GM19099 (cell line): ENCODE data around the gene KRTAP1-5.
"Not testable (repeated sequence)": the region's sequence is repeated elsewhere in the genome, so short reads cannot be mapped to it uniquely, and the experiment has no call there.

Experiments
- POLR2A ChIP-seq: IDR thresholded peaks from 3 replicates; pipeline ENCODE4 v1.6.1; 2011; ENCODE audit warnings: low read depth; ENCODE audit not compliant: insufficient read length; ENCODE audit errors: extremely low read depth

KRTAP1-5 gene

GRCh38 chr17:41016578-41017215 is 10.3 kb downstream of the KRTAP1-5 start:
- TF ChIP-seq POLR2A, result no peak

- no peak for TF ChIP-seq POLR2A
Observed at GRCh38 chr17:41015454-41015853, 11.6 kb downstream of the KRTAP1-5 start.

- no peak for TF ChIP-seq POLR2A
Observed at GRCh38 chr17:41013606-41014005, 13.4 kb downstream of the KRTAP1-5 start.

- no peak for TF ChIP-seq POLR2A
Observed at GRCh38 chr17:41013181-41013580, 13.8 kb downstream of the KRTAP1-5 start.

- TF ChIP-seq POLR2A, result no peak
Observed at GRCh38 chr17:41012326-41013120, 14.5 kb downstream of the KRTAP1-5 start.

- no peak for TF ChIP-seq POLR2A
Observed at GRCh38 chr17:41010441-41010840, 16.6 kb downstream of the KRTAP1-5 start.

- TF ChIP-seq POLR2A, result no peak
Observed at GRCh38 chr17:41009936-41010335, 17.1 kb downstream of the KRTAP1-5 start.

GRCh38 chr17:41009301-41009760 is 17.7 kb downstream of the KRTAP1-5 start:
- TF ChIP-seq POLR2A, result no peak

GRCh38 chr17:41008811-41009210 is 18.2 kb downstream of the KRTAP1-5 start, which contains the start of gene KRTAP3-1:
Gene KRTAP3-1, minus strand, starts transcription at chr17:41009128. Its CDS starts 54 bp downstream, at chr17:41009074.
- TF ChIP-seq POLR2A, result no peak

GRCh38 chr17:41004397-41004796 is 22.6 kb downstream of the KRTAP1-5 start:
- no peak for TF ChIP-seq POLR2A

GRCh38 chr17:41003926-41004325 is 23.1 kb downstream of the KRTAP1-5 start:
- no peak for TF ChIP-seq POLR2A

- no peak for TF ChIP-seq POLR2A
Observed at GRCh38 chr17:41002814-41003213, 24.2 kb downstream of the KRTAP1-5 start.

GRCh38 chr17:41001795-41002194 is 25.2 kb downstream of the KRTAP1-5 start:
- TF ChIP-seq POLR2A, result no peak

GRCh38 chr17:40999563-40999962 is 27.4 kb downstream of the KRTAP1-5 start, which contains the start of gene KRTAP3-2:
Gene KRTAP3-2, minus strand, starts transcription at chr17:40999906. Its CDS starts 53 bp downstream, at chr17:40999853.
- not testable (repeated sequence) for TF ChIP-seq POLR2A

- no peak for TF ChIP-seq POLR2A
Observed at GRCh38 chr17:40997361-40997760, 29.6 kb downstream of the KRTAP1-5 start.

- no peak for TF ChIP-seq POLR2A
Observed at GRCh38 chr17:40996829-40997228, 30.2 kb downstream of the KRTAP1-5 start.
